Non-pigmented ciliary epithelial cell (primary cell): ENCODE measurements around the gene CCL16.
"Not testable (repeated sequence)": the region's sequence is repeated elsewhere in the genome, so short reads cannot be mapped to it uniquely, and the experiment has no call there.

Experiments
- DNase-seq: peaks from one replicate; pipeline ENCODE4 v3.0.0-alpha.2; 2010; ENCODE audit warnings: low read depth

The CCL16 gene

DNA sequence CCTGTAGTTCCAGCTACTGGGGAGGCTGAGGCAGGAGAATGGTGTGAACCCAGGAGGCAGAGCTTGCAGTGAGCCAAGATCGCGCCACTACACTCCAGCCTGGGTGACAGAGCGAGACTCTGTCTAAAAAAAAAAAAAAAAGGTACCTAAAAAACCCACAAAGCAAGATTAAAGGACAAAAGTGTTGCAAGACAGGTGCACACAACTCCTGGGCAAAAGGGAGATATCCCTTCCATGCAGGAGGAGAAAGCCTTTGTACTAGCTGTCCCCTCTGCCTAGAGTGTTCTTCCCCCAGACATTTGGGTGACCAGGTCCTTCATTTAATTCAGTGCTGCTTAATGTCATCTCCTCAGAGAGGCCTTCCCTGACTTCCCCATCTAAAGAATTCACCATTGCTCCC, 42.8 kb downstream of the CCL16 start:
- DNase-seq, result not testable (repeated sequence)

DNA sequence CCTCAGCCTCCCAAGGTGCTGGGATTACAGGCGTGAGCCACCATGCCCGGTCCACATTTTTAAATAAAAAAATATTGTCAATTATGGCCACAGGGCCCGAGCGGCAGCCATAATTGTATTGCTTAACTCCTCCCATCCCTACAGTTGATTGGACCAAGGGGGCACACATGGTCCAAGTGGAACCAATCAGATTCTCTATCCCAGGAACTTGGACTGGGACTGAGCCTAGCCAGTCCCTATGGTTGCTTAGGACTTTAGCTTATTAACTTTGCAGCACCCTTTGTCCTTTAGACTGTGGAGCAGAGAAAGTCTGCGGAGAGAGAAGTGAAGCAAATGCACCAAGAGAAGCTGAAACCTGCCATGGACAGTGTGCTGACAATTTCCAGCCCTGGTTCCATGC, 45.2 kb downstream of the CCL16 start:
- no peak for DNase-seq

GRCh38 chr17:35934760-35935159, 46.5 kb downstream of the CCL16 start:
- no peak for DNase-seq

GRCh38 chr17:35932586-35932985, 48.7 kb downstream of the CCL16 start:
- no peak for DNase-seq

GRCh38 chr17:35931794-35932425, 49.4 kb downstream of the CCL16 start:
- DNase-seq, result no peak

DNA sequence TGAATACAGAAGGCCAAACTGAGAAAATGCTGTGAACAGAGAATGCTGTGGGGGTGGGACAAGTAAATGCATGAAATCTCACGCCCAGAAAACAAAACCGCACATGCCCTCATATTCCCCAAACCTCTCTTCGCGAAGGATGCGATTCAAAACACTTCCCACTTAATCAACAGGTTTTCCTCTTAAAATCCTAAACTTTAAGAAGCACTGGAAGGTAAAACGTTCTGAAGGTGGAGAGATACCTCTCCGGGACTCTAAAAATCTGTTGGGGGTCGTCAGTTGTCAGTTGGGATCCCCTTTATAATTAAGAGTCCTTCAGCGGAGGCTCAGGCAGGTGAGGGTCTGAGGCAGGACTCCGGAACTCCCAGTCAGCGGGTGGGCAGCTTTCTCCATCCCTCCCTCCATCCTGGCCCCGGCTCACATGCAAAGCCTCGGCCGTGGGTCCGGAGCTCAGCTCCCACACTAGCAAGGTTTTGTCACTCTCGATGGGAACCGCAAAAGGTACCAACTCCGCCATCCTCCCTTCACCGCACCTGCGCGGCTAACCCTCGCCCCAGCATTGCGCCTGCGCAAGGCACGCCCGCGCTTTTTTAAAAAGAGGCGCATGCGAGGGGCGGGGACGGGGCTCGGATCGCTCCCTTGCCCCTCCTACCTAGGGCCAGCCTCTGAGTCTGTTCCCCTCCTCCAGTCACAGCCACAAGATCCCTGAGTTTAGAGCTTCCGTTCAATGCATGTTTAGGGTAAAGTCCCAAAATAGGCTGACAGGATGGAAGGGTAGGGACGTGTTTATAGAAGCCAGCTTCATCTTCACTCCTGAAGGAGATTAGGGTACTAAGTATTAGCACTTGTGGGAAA, 50.9 kb downstream of the CCL16 start, which contains the start of gene RDM1:
TSS of gene RDM1 (minus strand) at position 563 of the 855 bp plus-strand sequence. CDS start at position 517, 46 bp downstream.
- DNase-seq, result no peak

GRCh38 chr17:35927714-35928113, 53.6 kb downstream of the CCL16 start:
- no peak for DNase-seq
